ENCODE data around the gene SUPT6H.

GRCh38 chr17:28734712-28735241, 72.8 kb downstream of the SUPT6H start:
- TF ChIP-seq TAF1 (IDR thresholded peaks at IDR 0.05; ENCODE audit: borderline replicate concordance, low read depth, low read length) (no peak), SIN3A (IDR thresholded peaks at IDR 0.05; ENCODE audit: borderline replicate concordance, low read depth, low read length) (no peak), YY1 (IDR thresholded peaks at IDR 0.05; ENCODE audit: low read depth) (no peak), RCOR1 (IDR thresholded peaks at IDR 0.05; ENCODE audit: low read length) (no peak), POLR2AphosphoS5 (IDR thresholded peaks at IDR 0.05; ENCODE audit: low read depth, low read length) (no peak), SMC3 (IDR thresholded peaks at IDR 0.05; ENCODE audit: low read depth, low read length) (no peak)
- TF ChIP-seq, protein P1, sequence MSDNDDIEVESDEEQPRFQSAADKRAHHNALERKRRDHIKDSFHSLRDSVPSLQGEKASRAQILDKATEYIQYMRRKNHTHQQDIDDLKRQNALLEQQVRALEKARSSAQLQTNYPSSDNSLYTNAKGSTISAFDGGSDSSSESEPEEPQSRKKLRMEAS (IDR thresholded peaks at IDR 0.05; ENCODE audit: low read depth), result no peak
- TF ChIP-seq, protein P2, sequence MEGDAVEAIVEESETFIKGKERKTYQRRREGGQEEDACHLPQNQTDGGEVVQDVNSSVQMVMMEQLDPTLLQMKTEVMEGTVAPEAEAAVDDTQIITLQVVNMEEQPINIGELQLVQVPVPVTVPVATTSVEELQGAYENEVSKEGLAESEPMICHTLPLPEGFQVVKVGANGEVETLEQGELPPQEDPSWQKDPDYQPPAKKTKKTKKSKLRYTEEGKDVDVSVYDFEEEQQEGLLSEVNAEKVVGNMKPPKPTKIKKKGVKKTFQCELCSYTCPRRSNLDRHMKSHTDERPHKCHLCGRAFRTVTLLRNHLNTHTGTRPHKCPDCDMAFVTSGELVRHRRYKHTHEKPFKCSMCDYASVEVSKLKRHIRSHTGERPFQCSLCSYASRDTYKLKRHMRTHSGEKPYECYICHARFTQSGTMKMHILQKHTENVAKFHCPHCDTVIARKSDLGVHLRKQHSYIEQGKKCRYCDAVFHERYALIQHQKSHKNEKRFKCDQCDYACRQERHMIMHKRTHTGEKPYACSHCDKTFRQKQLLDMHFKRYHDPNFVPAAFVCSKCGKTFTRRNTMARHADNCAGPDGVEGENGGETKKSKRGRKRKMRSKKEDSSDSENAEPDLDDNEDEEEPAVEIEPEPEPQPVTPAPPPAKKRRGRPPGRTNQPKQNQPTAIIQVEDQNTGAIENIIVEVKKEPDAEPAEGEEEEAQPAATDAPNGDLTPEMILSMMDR (IDR thresholded peaks at IDR 0.05), result no peak
